ENCODE measurements around the gene TRMT5. TPM values are rescaled to one million over a fixed set of nuclear protein-coding genes. Genes with fewer than 3 reads are reported as not detected.

The TRMT5 gene
- total and polyA plus RNA-seq, 2 donors = 6.3 to 9.1 TPM

DNA sequence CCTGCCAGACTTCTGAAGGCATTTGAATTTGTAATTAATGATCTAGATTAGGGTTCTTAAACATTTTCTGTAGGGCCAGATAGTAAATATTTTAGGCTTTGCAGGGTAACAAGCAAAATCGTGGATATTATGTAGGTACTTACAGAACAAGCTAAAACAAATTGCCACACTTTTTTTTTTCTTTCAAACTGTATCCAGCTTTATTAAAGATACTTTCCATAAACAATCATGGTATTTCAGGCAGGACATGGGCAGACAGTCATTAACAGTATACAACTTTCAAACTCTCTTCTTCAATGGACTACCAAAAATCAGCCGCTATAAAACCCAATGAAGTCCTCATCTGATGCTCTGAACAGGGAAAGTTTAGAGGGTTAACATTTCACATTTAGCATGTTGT, 9.6 kb downstream of the TRMT5 start:
- no peaks in the 10 kb centered on the region for H3K27me3 ChIP-seq (ENCODE audit: control insufficient read depth in 2 of 2, insufficient read depth in 1 of 2, low read length in 1 of 2)
- no peak overlapping the region for H3K27ac ChIP-seq (ENCODE audit: low read depth in 1 of 2, low read length in 1 of 2)
- no peaks in the 10 kb centered on the region for H3K36me3 ChIP-seq (ENCODE audit: control insufficient read depth in 2 of 2, insufficient read depth in 2 of 2, low read length in 1 of 2)
- H3K4me3 ChIP-seq (ENCODE audit: low read length in 2 of 2) = no peak overlapping the region
- H3K4me1 ChIP-seq (ENCODE audit: control insufficient read depth in 2 of 2, insufficient read depth in 2 of 2, low read length in 2 of 2) = no peaks in the 10 kb centered on the region
- no peak for DNase-seq (ENCODE audit: low read depth in 6 of 9, low spot score in 9 of 9)
- no peaks in the 10 kb centered on the region for H3K9me3 ChIP-seq (ENCODE audit: control insufficient read depth in 2 of 2, insufficient read depth in 1 of 2, low read length in 1 of 2)
- 48% methylated on average over 2 of the region's 2 CpGs for WGBS

DNA sequence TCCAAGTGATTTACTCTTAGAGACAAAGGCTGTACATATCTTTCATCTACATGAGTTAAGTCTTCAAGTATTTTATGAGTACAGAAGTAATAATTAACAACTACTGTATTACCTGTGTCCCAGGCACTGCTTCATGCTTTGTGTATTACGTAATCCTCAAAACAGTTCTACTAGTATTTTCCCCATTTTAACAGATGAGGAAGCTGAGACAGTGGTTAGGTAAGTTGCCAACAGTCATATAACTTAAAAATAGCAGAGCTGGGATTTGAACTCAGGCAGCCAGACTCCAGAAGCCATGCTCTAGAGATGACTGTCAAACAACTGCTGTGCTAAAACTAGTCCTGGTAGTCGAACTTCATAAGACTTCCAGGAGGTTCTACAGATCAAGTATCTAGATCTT, 10.7 kb downstream of the TRMT5 start:
- H3K4me1 ChIP-seq (ENCODE audit: control insufficient read depth in 2 of 2, insufficient read depth in 2 of 2, low read length in 2 of 2) = no peaks in the 10 kb centered on the region
- H3K4me3 ChIP-seq (ENCODE audit: low read length in 2 of 2) = no peak overlapping the region
- no peak for DNase-seq (ENCODE audit: low read depth in 6 of 9, low spot score in 9 of 9)
- H3K27ac ChIP-seq (ENCODE audit: low read depth in 1 of 2, low read length in 1 of 2) = no peak overlapping the region
- H3K36me3 ChIP-seq (ENCODE audit: control insufficient read depth in 2 of 2, insufficient read depth in 2 of 2, low read length in 1 of 2) = no peaks in the 10 kb centered on the region
- H3K27me3 ChIP-seq (ENCODE audit: control insufficient read depth in 2 of 2, insufficient read depth in 1 of 2, low read length in 1 of 2) = no peaks in the 10 kb centered on the region
- H3K9me3 ChIP-seq (ENCODE audit: control insufficient read depth in 2 of 2, insufficient read depth in 1 of 2, low read length in 1 of 2) = no peaks in the 10 kb centered on the region
- WGBS = 96% methylated on average over 2 of the region's 2 CpGs

DNA sequence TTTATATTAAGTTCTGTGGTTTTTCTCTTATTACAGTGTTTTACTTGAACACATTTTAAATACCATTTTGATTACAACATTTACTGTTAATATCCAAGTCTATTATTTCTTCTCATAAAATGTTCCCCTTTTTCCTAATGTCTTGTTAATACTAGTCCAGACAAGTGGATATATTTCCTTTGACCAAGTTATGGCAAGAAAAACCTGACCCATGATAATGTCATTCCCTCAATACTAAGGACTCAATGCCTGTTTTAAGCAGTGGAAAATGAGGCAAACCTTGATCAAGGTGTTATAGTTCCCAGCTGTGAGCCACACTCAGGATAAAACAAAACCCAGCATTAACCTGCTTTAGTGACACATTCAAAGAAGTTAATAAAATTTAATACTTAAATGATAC, 12.2 kb downstream of the TRMT5 start:
- no peak for DNase-seq (ENCODE audit: low read depth in 6 of 9, low spot score in 9 of 9)
- Histone ChIP-seq H3K36me3 (ENCODE audit: control insufficient read depth in 2 of 2, insufficient read depth in 2 of 2, low read length in 1 of 2) (no peaks in the 10 kb centered on the region), H3K4me3 (ENCODE audit: low read length in 2 of 2) (no peak overlapping the region), H3K27me3 (ENCODE audit: control insufficient read depth in 2 of 2, insufficient read depth in 1 of 2, low read length in 1 of 2) (no peaks in the 10 kb centered on the region), H3K27ac (ENCODE audit: low read depth in 1 of 2, low read length in 1 of 2) (no peak overlapping the region), H3K4me1 (ENCODE audit: control insufficient read depth in 2 of 2, insufficient read depth in 2 of 2, low read length in 2 of 2) (no peaks in the 10 kb centered on the region), H3K9me3 (ENCODE audit: control insufficient read depth in 2 of 2, insufficient read depth in 1 of 2, low read length in 1 of 2) (no peaks in the 10 kb centered on the region)

DNA sequence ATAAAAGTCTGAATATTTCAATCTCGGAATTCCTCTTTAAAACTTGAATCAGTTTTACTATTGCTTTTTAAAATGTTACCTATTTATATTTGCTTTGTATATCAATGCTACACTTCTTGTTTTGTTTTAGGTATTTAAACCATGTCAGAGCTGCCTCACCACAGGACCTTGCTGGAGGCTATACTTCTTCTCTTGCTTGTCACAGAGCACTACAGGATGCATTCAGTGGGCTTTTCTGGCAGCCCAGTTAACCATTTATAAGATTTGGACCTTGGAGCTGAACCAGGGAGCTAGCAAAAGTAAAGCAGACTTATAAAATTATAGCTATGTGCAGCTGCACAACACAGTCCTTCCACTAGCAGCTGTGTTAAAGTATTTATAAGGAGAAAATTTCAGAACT, 12.8 kb downstream of the TRMT5 start:
- Histone ChIP-seq H3K27me3 (ENCODE audit: control insufficient read depth in 2 of 2, insufficient read depth in 1 of 2, low read length in 1 of 2) (no peaks in the 10 kb centered on the region), H3K36me3 (ENCODE audit: control insufficient read depth in 2 of 2, insufficient read depth in 2 of 2, low read length in 1 of 2) (no peaks in the 10 kb centered on the region), H3K27ac (ENCODE audit: low read depth in 1 of 2, low read length in 1 of 2) (no peak overlapping the region), H3K4me3 (ENCODE audit: low read length in 2 of 2) (no peak overlapping the region), H3K4me1 (ENCODE audit: control insufficient read depth in 2 of 2, insufficient read depth in 2 of 2, low read length in 2 of 2) (no peaks in the 10 kb centered on the region), H3K9me3 (ENCODE audit: control insufficient read depth in 2 of 2, insufficient read depth in 1 of 2, low read length in 1 of 2) (no peaks in the 10 kb centered on the region)
- 85% methylated on average over 1 of the region's 1 CpG for WGBS
- DNase-seq (ENCODE audit: low read depth in 6 of 9, low spot score in 9 of 9) = no peak

DNA sequence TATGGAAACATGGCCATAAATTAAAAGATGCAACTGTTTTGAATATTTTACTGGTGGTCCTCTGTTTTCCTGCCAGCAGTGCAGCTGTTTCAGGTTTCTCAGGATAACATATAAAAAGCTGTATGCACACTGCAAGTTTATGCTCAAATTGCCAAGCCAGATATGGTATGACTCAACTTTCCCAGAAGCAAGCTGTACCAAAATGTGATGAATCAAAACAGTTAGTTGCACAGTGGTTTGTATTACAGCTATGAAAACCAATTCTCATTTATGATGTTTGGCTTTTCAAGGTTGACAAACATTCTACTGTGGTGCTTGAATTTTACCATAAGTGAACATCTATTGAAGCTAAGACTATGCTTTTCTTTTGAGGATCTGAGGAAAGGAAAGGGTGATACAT, 15.5 kb downstream of the TRMT5 start:
- DNase-seq (ENCODE audit: low read depth in 6 of 9, low spot score in 9 of 9) = no peak
- no peaks in the 10 kb centered on the region for H3K4me1 ChIP-seq (ENCODE audit: control insufficient read depth in 2 of 2, insufficient read depth in 2 of 2, low read length in 2 of 2)
- no peak overlapping the region for H3K27ac ChIP-seq (ENCODE audit: low read depth in 1 of 2, low read length in 1 of 2)
- no peak overlapping the region for H3K4me3 ChIP-seq (ENCODE audit: low read length in 2 of 2)
- no peaks in the 10 kb centered on the region for H3K27me3 ChIP-seq (ENCODE audit: control insufficient read depth in 2 of 2, insufficient read depth in 1 of 2, low read length in 1 of 2)
- H3K9me3 ChIP-seq (ENCODE audit: control insufficient read depth in 2 of 2, insufficient read depth in 1 of 2, low read length in 1 of 2) = no peaks in the 10 kb centered on the region
- no peaks in the 10 kb centered on the region for H3K36me3 ChIP-seq (ENCODE audit: control insufficient read depth in 2 of 2, insufficient read depth in 2 of 2, low read length in 1 of 2)

DNA sequence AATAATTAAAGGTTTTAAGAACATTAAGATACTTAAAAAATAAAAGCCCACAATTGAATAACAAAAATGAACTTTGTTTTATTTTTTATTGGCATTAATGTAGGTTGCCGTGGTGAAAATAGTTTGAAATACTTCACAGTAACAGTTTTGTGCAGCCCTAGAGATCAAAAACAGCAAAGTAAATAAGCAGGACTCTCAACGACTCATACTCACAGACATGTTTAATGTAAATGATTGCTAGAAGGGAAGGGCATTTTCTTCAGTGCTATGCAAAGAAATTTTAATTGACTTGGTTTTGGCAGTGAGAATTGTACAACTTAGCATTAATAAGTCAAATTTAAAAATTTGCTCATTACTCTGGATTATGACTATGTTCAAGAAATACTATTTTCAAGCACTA, 16.0 kb downstream of the TRMT5 start:
- H3K27me3 ChIP-seq (ENCODE audit: control insufficient read depth in 2 of 2, insufficient read depth in 1 of 2, low read length in 1 of 2) = no peaks in the 10 kb centered on the region
- no peak overlapping the region for H3K27ac ChIP-seq (ENCODE audit: low read depth in 1 of 2, low read length in 1 of 2)
- WGBS = 98% methylated on average over 2 of the region's 2 CpGs
- no peaks in the 10 kb centered on the region for H3K36me3 ChIP-seq (ENCODE audit: control insufficient read depth in 2 of 2, insufficient read depth in 2 of 2, low read length in 1 of 2)
- H3K9me3 ChIP-seq (ENCODE audit: control insufficient read depth in 2 of 2, insufficient read depth in 1 of 2, low read length in 1 of 2) = no peaks in the 10 kb centered on the region
- no peaks in the 10 kb centered on the region for H3K4me1 ChIP-seq (ENCODE audit: control insufficient read depth in 2 of 2, insufficient read depth in 2 of 2, low read length in 2 of 2)
- H3K4me3 ChIP-seq (ENCODE audit: low read length in 2 of 2) = no peak overlapping the region
- no peak for DNase-seq (ENCODE audit: low read depth in 6 of 9, low spot score in 9 of 9)

DNA sequence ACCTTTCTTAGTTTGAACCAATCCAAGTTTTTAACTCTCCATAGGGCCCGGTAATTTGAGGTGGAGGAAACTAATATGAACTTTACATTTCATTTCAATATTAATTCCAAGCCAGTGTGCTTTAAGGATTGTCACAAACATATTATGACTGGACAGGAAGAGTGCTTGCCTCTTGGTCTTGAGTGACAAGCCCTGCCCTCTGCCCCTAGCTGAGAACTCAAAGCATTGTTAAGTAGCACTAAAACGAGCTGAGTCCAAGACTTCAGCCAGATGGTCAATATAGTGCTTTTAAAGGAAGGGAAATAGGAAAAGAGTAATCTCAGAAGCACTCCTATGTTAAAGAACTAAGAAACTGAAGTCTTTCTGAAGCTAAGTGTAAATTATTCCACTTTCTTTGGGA, 17.1 kb downstream of the TRMT5 start:
- Histone ChIP-seq H3K4me3 (ENCODE audit: low read length in 2 of 2) (no peak overlapping the region), H3K36me3 (ENCODE audit: control insufficient read depth in 2 of 2, insufficient read depth in 2 of 2, low read length in 1 of 2) (no peaks in the 10 kb centered on the region), H3K9me3 (ENCODE audit: control insufficient read depth in 2 of 2, insufficient read depth in 1 of 2, low read length in 1 of 2) (peaks cover under 1 to 5% of the 10 kb centered on the region in 2 donors), H3K4me1 (ENCODE audit: control insufficient read depth in 2 of 2, insufficient read depth in 2 of 2, low read length in 2 of 2) (no peaks in the 10 kb centered on the region), H3K27ac (ENCODE audit: low read depth in 1 of 2, low read length in 1 of 2) (no peak overlapping the region), H3K27me3 (ENCODE audit: control insufficient read depth in 2 of 2, insufficient read depth in 1 of 2, low read length in 1 of 2) (no peaks in the 10 kb centered on the region)
- 81% methylated on average over 2 of the region's 2 CpGs for WGBS
- no peak for DNase-seq (ENCODE audit: low read depth in 6 of 9, low spot score in 9 of 9)

DNA sequence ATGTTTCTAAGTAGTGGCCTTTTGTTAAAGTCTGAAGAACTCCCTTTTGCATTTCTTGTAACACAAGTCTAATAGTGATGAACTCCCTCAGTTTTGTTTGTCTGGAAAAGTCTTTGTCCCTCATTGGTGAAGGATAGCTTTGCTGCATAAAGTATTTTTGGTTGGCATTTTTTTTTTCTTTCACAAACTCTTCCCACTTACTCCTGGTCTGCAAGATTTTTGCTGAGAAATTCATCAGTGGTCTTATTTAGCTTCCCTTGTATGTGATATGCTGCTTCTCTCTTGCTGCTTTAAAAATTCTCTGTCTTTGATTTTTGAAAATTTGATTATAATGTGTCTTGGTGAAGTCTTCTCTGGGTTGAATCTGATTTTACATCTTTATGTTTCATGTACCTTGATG, 22.7 kb downstream of the TRMT5 start:
- Histone ChIP-seq H3K27me3 (ENCODE audit: control insufficient read depth in 2 of 2, insufficient read depth in 1 of 2, low read length in 1 of 2) (no peaks in the 10 kb centered on the region), H3K4me1 (ENCODE audit: control insufficient read depth in 2 of 2, insufficient read depth in 2 of 2, low read length in 2 of 2) (no peaks in the 10 kb centered on the region), H3K9me3 (ENCODE audit: control insufficient read depth in 2 of 2, insufficient read depth in 1 of 2, low read length in 1 of 2) (peaks cover 1 to 11% of the 10 kb centered on the region in 2 donors), H3K4me3 (ENCODE audit: low read length in 2 of 2) (no peak overlapping the region), H3K27ac (ENCODE audit: low read depth in 1 of 2, low read length in 1 of 2) (no peak overlapping the region), H3K36me3 (ENCODE audit: control insufficient read depth in 2 of 2, insufficient read depth in 2 of 2, low read length in 1 of 2) (no peaks in the 10 kb centered on the region)
- DNase-seq (ENCODE audit: low read depth in 6 of 9, low spot score in 9 of 9) = no peak

DNA sequence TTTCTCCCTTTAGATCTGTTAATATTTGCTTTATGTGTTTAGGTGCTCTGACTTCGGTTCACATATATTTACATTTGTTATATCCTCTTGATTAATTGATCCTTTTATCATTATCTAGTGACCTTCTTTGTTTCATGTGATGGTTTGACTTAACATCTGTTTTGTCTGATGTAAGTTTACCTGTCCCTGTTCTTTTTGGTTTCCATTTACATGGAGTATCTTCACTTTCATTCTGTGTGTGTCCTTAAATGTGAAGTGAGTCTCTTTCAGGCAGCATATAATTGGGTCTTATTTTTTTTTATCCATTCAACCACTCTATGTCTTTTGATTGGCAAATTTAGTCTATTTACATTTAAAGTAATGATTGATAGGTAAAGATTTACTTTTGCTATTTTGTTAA, 24.2 kb downstream of the TRMT5 start:
- Histone ChIP-seq H3K4me3 (ENCODE audit: low read length in 2 of 2) (no peak overlapping the region), H3K36me3 (ENCODE audit: control insufficient read depth in 2 of 2, insufficient read depth in 2 of 2, low read length in 1 of 2) (no peaks in the 10 kb centered on the region), H3K4me1 (ENCODE audit: control insufficient read depth in 2 of 2, insufficient read depth in 2 of 2, low read length in 2 of 2) (no peaks in the 10 kb centered on the region), H3K27me3 (ENCODE audit: control insufficient read depth in 2 of 2, insufficient read depth in 1 of 2, low read length in 1 of 2) (no peaks in the 10 kb centered on the region), H3K9me3 (ENCODE audit: control insufficient read depth in 2 of 2, insufficient read depth in 1 of 2, low read length in 1 of 2) (peaks cover 1 to 11% of the 10 kb centered on the region in 2 donors), H3K27ac (ENCODE audit: low read depth in 1 of 2, low read length in 1 of 2) (no peak overlapping the region)
- no peak for DNase-seq (ENCODE audit: low read depth in 6 of 9, low spot score in 9 of 9)
- 96% methylated on average over 1 of the region's 1 CpG for WGBS

DNA sequence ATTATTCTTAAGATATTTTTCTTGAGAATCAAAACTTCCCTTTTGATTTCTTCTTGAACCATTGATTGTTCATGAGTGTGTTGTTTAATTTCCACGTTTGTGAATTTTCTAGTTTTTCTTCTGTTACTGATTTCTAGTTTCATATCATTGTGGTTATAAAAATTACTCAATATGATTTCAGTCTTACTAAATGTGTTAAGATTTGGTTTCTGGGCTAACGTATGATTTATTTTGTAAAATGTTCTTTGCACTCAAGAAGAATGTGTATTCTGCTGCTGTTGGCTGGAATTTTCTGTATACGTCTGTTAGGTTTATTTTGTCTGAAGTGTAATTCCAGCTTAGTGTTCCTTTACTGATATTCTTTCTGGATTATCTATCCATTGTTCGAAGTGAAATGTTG, 24.7 kb downstream of the TRMT5 start:
- H3K36me3 ChIP-seq (ENCODE audit: control insufficient read depth in 2 of 2, insufficient read depth in 2 of 2, low read length in 1 of 2) = no peaks in the 10 kb centered on the region
- H3K9me3 ChIP-seq (ENCODE audit: control insufficient read depth in 2 of 2, insufficient read depth in 1 of 2, low read length in 1 of 2) = peaks cover 1 to 11% of the 10 kb centered on the region in 2 donors
- DNase-seq (ENCODE audit: low read depth in 6 of 9, low spot score in 9 of 9) = no peak
- no peaks in the 10 kb centered on the region for H3K4me1 ChIP-seq (ENCODE audit: control insufficient read depth in 2 of 2, insufficient read depth in 2 of 2, low read length in 2 of 2)
- 95% methylated on average over 4 of the region's 4 CpGs for WGBS
- no peaks in the 10 kb centered on the region for H3K27me3 ChIP-seq (ENCODE audit: control insufficient read depth in 2 of 2, insufficient read depth in 1 of 2, low read length in 1 of 2)
- H3K4me3 ChIP-seq (ENCODE audit: low read length in 2 of 2) = no peak overlapping the region
- H3K27ac ChIP-seq (ENCODE audit: low read depth in 1 of 2, low read length in 1 of 2) = no peak overlapping the region
